H9 (cell line): Measurements from ENCODE around the gene DHCR7. TPM values are rescaled to one million over a fixed set of nuclear protein-coding genes. Genes with fewer than 3 reads are reported as not detected.

Experiments used
- DNase-seq: peaks from one replicate; pipeline ENCODE4 v3.0.0-alpha.2; 2017
- H2AFZ ChIP-seq: one replicate; pipeline ENCODE4 v1.6.1; 2013; ENCODE audit warnings: mild to moderate bottlenecking, low read length, control low read depth, moderate library complexity
- H2AK5ac ChIP-seq: 2 replicates; pipeline ENCODE4 v1.6.1; 2013; ENCODE audit warnings: low read length, control low read depth, mixed read lengths; ENCODE audit not compliant: insufficient read length
- H2BK120ac ChIP-seq: one replicate; pipeline ENCODE4 v1.6.1; 2013; ENCODE audit warnings: low read depth, mild to moderate bottlenecking, low read length, control low read depth, inconsistent platforms; ENCODE audit not compliant: poor library complexity, severe bottlenecking
- H2BK12ac ChIP-seq: 2 replicates; pipeline ENCODE4 v1.6.1; 2013; ENCODE audit warnings: low read length, control low read depth, mixed read lengths, low read depth; ENCODE audit not compliant: insufficient read length
- H2BK15ac ChIP-seq: 2 replicates; pipeline ENCODE4 v1.6.1; 2013; ENCODE audit warnings: low read depth, low read length, control low read depth
- H2BK20ac ChIP-seq: one replicate; pipeline ENCODE4 v1.6.1; 2013; ENCODE audit warnings: low read depth, mild to moderate bottlenecking, low read length, control low read depth, inconsistent platforms; ENCODE audit not compliant: poor library complexity, severe bottlenecking
- H2BK5ac ChIP-seq: 2 replicates; pipeline ENCODE4 v1.6.1; 2013; ENCODE audit warnings: low read length, control low read depth, mixed read lengths; ENCODE audit not compliant: insufficient read length
- H3K14ac ChIP-seq: 2 replicates; pipeline ENCODE4 v1.6.1; 2013; ENCODE audit warnings: low read length, control low read depth; ENCODE audit not compliant: insufficient read depth
- H3K18ac ChIP-seq: 2 replicates; pipeline ENCODE4 v1.6.1; 2013; ENCODE audit warnings: low read depth, mild to moderate bottlenecking, mixed read lengths, low read length, control low read depth; ENCODE audit not compliant: insufficient read length
- H3K23ac ChIP-seq: 2 replicates; pipeline ENCODE4 v1.6.1; 2013; ENCODE audit warnings: low read length, control low read depth, mixed read lengths, low read depth; ENCODE audit not compliant: insufficient read length
- H3K23me2 ChIP-seq: 2 replicates; pipeline ENCODE4 v1.6.1; 2013; ENCODE audit warnings: low read depth, mild to moderate bottlenecking, mixed read lengths, low read length, control low read depth; ENCODE audit not compliant: insufficient read length, poor library complexity, severe bottlenecking
- H3K27ac ChIP-seq: 2 replicates; pipeline ENCODE4 v1.5.1; 2013; ENCODE audit warnings: low read length, control low read depth, mixed read lengths, low read depth; ENCODE audit not compliant: insufficient read length
- H3K27me3 ChIP-seq: 2 replicates; pipeline ENCODE4 v1.6.1; 2013; ENCODE audit warnings: low read length, control low read depth, inconsistent platforms; ENCODE audit not compliant: insufficient read depth
- H3K4ac ChIP-seq: 2 replicates; pipeline ENCODE4 v1.6.1; 2013; ENCODE audit warnings: low read depth, mild to moderate bottlenecking, control low read depth, inconsistent platforms, low read length, moderate library complexity
- H3K4me1 ChIP-seq: 2 replicates; pipeline ENCODE4 v1.6.1; 2013; ENCODE audit warnings: low read length, control low read depth, inconsistent platforms; ENCODE audit not compliant: insufficient read depth
- H3K4me2 ChIP-seq: 2 replicates; pipeline ENCODE4 v1.6.1; 2013; ENCODE audit warnings: low read length, control low read depth, mixed read lengths; ENCODE audit not compliant: insufficient read length, insufficient read depth
- H3K56ac ChIP-seq: 2 replicates; pipeline ENCODE4 v1.6.1; 2013; ENCODE audit warnings: low read depth, mild to moderate bottlenecking, mixed read lengths, low read length, control low read depth; ENCODE audit not compliant: insufficient read length
- H3K79me1 ChIP-seq: 2 replicates; pipeline ENCODE4 v1.6.1; 2013; ENCODE audit warnings: low read depth, mild to moderate bottlenecking, moderate library complexity, low read length, control low read depth, inconsistent platforms; ENCODE audit not compliant: insufficient read depth, poor library complexity, severe bottlenecking
- H3K79me2 ChIP-seq: 2 replicates; pipeline ENCODE4 v1.6.1; 2013; ENCODE audit warnings: low read length, control low read depth, inconsistent platforms; ENCODE audit not compliant: insufficient read depth
- H3K9ac ChIP-seq: 2 replicates; pipeline ENCODE4 v1.6.1; 2013; ENCODE audit warnings: low read length, control low read depth, mixed read lengths; ENCODE audit not compliant: insufficient read length; ENCODE audit errors: extremely low read depth
- H3K9me3 ChIP-seq: one replicate; pipeline ENCODE4 v1.6.1; 2013; ENCODE audit warnings: low read depth, low read length, inconsistent platforms; ENCODE audit not compliant: control insufficient read depth
- H3T11ph ChIP-seq: one replicate; pipeline ENCODE4 v1.6.1; 2013; ENCODE audit warnings: mild to moderate bottlenecking, low read length, control low read depth, inconsistent platforms
- H4K20me1 ChIP-seq: one replicate; pipeline ENCODE4 v1.6.1; 2013; ENCODE audit not compliant: control insufficient read depth, insufficient read length, insufficient read depth
- H4K5ac ChIP-seq: 2 replicates; pipeline ENCODE4 v1.6.1; 2013; ENCODE audit warnings: low read depth, mild to moderate bottlenecking, mixed read lengths, low read length, control low read depth; ENCODE audit not compliant: insufficient read length
- H4K8ac ChIP-seq: replicated peaks from 2 replicates; pipeline ENCODE4 v1.6.1; 2013; ENCODE audit warnings: low read length, control low read depth, mixed read lengths, low read depth; ENCODE audit not compliant: insufficient read length
- H4K91ac ChIP-seq: 2 replicates; pipeline ENCODE4 v1.6.1; 2013; ENCODE audit warnings: low read depth, mild to moderate bottlenecking, moderate library complexity, mixed read lengths, low read length, control low read depth; ENCODE audit not compliant: insufficient read length
- H3K27ac Mint-ChIP-seq, 3 experiments: 2 replicates in 2 of 3; 3 replicates in 1 of 3; pipeline ENCODE4 v1.8.0; 2020 to 2021; ENCODE audit warnings: mixed read lengths in 3 of 3, mild to moderate bottlenecking in 1 of 3, moderate library complexity in 1 of 3
- H3K27me3 Mint-ChIP-seq: 2 replicates; pipeline ENCODE4 v1.8.0; 2021; ENCODE audit warnings: low read depth, mild to moderate bottlenecking, moderate library complexity, mixed read lengths
- H3K36me3 Mint-ChIP-seq, 3 experiments: 2 replicates in 2 of 3; 3 replicates in 1 of 3; pipeline ENCODE4 v1.8.0; 2020 to 2021; ENCODE audit warnings: low read depth in 3 of 3, mixed read lengths in 3 of 3; ENCODE audit not compliant: insufficient read depth in 1 of 3
- H3K4me1 Mint-ChIP-seq, 2 experiments: 2 replicates each; pipeline ENCODE4 v1.8.0; 2020; ENCODE audit warnings: mixed read lengths in 2 of 2
- H3K4me3 Mint-ChIP-seq, 2 experiments: 2 replicates in 1 of 2; 3 replicates in 1 of 2; pipeline ENCODE4 v1.8.0; 2020 to 2021; ENCODE audit warnings: mild to moderate bottlenecking in 2 of 2, mixed read lengths in 2 of 2, moderate library complexity in 1 of 2
- H3K9me3 Mint-ChIP-seq, 2 experiments: 2 replicates in 1 of 2; 3 replicates in 1 of 2; pipeline ENCODE4 v1.8.0; 2020; ENCODE audit warnings: mild to moderate bottlenecking in 2 of 2, mixed read lengths in 2 of 2, moderate library complexity in 1 of 2
- CTCF ChIP-seq: fragments of 200-600 bp; sonication (generic); conservative IDR thresholded peaks from 3 replicates; pipeline ENCODE4 v1.8.0; 2021; ENCODE audit warnings: antibody characterized with exemption, mild to moderate bottlenecking
- WGBS: extraction: QIAGEN DNeasy Blood & Tissue Kit; methylation state at CpG from one replicate; pipeline ENCODE4 v1.1.7; 2013; ENCODE audit warnings: missing lambda C conversion rate, low lambda C conversion rate, mixed read lengths; ENCODE audit not compliant: insufficient read length; ENCODE audit errors: extremely low coverage; 5-methylcytosine and 5-hydroxymethylcytosine counted together
- total RNA-seq: library from RNA; stranded (reverse); gene quantifications from 2 replicates; pipeline ENCODE4 v1.2.1, GENCODE V29; 2021

The DHCR7 gene
- total RNA-seq, 1 experiment from 2014 or later: 124 TPM

GRCh38 chr11:71458146-71459070 is 10.2 kb upstream of the DHCR7 start:
- Histone ChIP-seq H2BK12ac (no peak overlapping the region), H3K4me1 (peaks cover 2% of the 10 kb centered on the region; the same call in 1 of the 2 replicates), H4K91ac (no peak overlapping the region), H3K4me2 (no peak overlapping the region), H2BK20ac (no peak overlapping the region), H3K14ac (no peak overlapping the region), H3K23ac (no peak overlapping the region), H4K8ac (no peak overlapping the region), H2AK5ac (no peak overlapping the region), H3K23me2 (peaks cover 4% of the 10 kb centered on the region), H2AFZ (no peak overlapping the region), H4K5ac (no peak overlapping the region), H3K79me2 (no peaks in the 10 kb centered on the region), H3K56ac (no peak overlapping the region), H2BK15ac (no peak overlapping the region), H3K9ac (no peak overlapping the region), H3K18ac (no peak overlapping the region), H2BK5ac (no peak overlapping the region), H3K4ac (no peak overlapping the region), H2BK120ac (no peak overlapping the region), H4K20me1 (no peaks in the 10 kb centered on the region), H3K27me3 (no peaks in the 10 kb centered on the region), H3K9me3 (no peaks in the 10 kb centered on the region), H3T11ph (no peak overlapping the region), H3K79me1 (peaks cover 4% of the 10 kb centered on the region), H3K27ac (no peak overlapping the region)
- H3K4me1 Mint-ChIP-seq: peaks cover 5 to 10% of the 10 kb centered on the region in 2 experiments
- H3K27me3 Mint-ChIP-seq: no peaks in the 10 kb centered on the region
- H3K4me3 Mint-ChIP-seq: no peak overlapping the region
- H3K27ac Mint-ChIP-seq: no peak overlapping the region
- H3K36me3 Mint-ChIP-seq: peaks cover 13 to 70% (median 46%) of the 10 kb centered on the region in 3 experiments; a peak in 6 of 7 replicates
- no peak for TF ChIP-seq CTCF
- no peak for DNase-seq
- no CpG with 5 or more reads among the region's 26 CpGs for WGBS
- H3K9me3 Mint-ChIP-seq: no peaks in the 10 kb centered on the region
